Measurements from ENCODE around the gene CHST4.

DNA sequence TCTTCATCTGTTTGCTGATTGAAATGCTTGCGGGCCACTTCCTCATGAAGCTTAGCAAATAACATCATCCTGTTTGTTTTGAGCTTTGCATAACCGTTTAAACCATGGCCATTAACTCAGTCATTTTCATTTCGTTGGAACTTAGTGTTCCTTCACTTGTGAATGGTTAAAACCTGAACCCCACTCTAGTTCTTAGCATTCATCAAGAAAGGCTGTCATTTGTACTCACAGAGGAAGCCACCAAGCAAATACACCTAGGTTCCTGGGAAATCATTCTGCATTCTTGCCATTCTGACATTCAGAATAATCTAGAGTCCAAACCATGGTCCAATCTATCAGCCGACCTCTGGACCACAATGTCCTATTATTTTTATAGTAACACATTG lies 59.1 kb downstream of the CHST4 start:
- no peak for TF ChIP-seq KAT7 (CRISPR knock-in tag; IDR thresholded peaks at IDR 0.05; ENCODE audit: borderline replicate concordance)
- no peak for TF ChIP-seq NFE2L1 (CRISPR knock-in tag; IDR thresholded peaks at IDR 0.05)
- TF ChIP-seq, protein P1, sequence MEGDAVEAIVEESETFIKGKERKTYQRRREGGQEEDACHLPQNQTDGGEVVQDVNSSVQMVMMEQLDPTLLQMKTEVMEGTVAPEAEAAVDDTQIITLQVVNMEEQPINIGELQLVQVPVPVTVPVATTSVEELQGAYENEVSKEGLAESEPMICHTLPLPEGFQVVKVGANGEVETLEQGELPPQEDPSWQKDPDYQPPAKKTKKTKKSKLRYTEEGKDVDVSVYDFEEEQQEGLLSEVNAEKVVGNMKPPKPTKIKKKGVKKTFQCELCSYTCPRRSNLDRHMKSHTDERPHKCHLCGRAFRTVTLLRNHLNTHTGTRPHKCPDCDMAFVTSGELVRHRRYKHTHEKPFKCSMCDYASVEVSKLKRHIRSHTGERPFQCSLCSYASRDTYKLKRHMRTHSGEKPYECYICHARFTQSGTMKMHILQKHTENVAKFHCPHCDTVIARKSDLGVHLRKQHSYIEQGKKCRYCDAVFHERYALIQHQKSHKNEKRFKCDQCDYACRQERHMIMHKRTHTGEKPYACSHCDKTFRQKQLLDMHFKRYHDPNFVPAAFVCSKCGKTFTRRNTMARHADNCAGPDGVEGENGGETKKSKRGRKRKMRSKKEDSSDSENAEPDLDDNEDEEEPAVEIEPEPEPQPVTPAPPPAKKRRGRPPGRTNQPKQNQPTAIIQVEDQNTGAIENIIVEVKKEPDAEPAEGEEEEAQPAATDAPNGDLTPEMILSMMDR (IDR thresholded peaks at IDR 0.05), result no peak
- no peak for TF ChIP-seq MXD4 (CRISPR knock-in tag; IDR thresholded peaks at IDR 0.05; ENCODE audit: borderline replicate concordance)

Data from WTC11 (cell line).